Glomerular visceral epithelial cell (primary cell): ENCODE measurements around the gene MAPT.
"Not testable (repeated sequence)": the region's sequence is repeated elsewhere in the genome, so short reads cannot be mapped to it uniquely, and the experiment has no call there.

Experiments used
- DNase-seq: peaks from one replicate; pipeline ENCODE4 v3.0.0-alpha.2; 2016; ENCODE audit errors: extremely low spot score

The MAPT gene

DNA sequence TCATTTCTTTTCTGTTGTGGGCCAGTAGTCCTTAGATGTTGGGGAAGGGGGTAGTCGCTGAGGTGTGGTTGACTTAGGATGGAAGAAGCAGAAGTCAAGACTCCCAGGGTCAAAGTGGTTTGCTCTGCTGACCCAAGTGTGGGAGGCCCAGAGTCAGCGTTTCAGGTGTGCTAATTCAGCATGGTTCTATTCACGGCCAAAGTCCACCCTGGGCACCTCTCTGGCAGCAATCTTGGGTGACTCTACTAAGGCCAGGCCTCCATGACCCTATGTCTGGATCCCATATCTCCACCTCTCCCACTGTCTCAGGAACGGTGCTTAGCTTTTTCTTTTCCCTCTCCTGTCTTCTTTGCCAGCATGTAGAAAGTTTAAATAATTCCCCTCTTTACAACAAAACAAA is 32.9 kb downstream of the MAPT start:
- DNase-seq = no peak

DNA sequence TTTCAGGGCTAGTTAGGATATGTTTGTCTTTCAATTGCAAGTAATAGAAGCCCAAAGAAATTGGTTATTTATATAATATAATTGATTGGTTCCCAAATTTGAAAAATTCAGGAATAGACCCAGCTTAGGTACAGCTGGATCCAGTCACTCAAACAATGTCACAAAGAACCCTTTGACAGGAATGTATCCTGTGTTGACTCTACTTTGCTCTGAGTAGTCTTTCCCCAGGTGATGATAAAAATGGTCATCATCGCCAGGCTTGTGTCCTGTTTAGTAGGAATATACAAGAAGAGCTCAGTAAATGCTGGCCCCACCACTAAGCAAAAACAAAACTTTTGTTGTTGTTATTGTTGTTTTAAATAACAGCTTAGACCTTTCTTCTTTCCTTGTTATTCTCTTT is 35.0 kb downstream of the MAPT start:
- no peak for DNase-seq

DNA sequence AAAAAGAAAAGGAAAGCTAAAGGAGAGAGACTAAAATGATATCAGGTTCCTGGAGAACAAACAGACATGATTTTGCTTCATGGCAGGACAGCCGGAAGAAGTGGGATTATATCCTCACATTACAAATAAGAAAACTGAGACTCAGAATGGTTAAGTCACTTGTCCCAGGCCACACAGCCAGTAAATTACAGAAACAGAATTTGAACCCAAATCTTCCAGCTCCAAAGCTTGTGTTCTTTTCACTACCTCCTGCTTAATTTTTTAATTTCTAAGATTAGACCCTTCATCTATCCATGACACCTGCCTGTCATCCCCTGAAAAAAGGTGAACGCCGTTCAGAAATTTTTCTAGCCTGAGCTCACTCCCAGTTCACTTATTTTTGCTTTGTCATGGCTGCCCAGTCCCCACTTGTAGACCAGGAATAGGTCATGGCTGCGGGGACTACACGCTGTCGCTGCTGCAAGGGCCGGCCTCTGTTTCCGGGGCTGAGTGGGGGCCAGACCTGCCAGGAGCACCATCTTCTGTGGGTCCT is 36.1 kb downstream of the MAPT start:
- no peak for DNase-seq

DNA sequence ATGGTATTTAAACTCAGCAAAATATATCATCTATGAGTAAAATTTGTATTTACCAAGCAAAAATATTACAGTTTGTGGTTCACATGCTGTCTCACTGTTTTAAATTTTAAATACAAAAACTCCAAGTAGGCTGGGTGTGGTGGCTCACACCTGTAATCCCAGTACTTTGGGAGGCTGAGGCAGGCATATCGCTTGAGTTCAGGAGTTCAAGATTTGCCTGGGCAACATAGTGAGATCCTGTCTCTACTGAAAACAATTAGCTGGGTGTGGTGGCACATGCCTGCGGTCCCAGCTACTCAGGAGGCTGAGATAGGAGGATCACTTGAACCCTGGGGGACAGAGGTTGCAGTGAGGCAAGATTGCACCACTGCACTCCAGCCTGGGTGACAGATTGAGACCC is 37.3 kb downstream of the MAPT start:
- no peak for DNase-seq

DNA sequence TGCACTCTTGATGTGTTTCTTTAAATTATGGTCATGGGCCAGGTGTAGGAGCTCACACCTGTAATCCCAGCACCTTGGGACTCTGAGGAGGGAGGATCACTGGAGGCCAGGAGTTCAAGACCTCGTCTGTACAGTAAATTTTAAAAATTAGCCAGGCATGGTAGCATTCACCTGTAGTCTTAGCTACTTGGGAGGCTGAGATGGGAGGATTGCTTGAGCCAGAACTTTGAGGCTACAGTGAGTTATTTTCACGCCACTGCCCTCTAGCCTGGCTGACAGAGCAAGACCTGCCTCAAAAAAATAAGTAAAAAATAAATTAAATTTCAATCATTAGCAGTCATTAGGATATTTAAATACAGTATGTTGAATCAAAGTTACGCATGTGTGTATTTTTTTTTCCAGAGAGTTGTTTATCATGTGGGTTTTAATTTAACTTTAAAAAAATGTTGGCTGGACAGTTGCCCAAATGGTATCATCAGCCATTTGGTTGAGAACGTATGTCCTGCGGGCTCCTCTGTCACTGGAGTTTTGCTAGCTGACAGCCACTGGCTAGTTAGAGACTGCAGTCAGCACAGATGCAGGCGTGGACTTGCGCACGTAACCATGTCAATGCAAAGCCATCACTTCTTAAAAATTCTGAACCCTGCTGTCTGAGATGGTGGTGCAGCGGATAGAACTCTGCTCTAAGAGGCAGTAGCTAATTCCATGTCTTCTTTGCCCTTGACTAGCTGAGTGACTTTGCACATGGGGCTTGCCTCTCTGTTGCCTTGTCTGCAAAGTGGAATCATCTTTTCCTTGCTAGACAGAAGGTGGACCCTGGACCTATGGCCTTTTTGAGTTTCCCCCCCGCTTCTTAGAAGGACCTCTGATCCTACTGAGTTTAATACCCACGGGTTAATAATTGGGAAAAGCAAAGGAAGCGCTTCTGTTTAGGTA is 40.0 kb downstream of the MAPT start:
- no peak for DNase-seq

DNA sequence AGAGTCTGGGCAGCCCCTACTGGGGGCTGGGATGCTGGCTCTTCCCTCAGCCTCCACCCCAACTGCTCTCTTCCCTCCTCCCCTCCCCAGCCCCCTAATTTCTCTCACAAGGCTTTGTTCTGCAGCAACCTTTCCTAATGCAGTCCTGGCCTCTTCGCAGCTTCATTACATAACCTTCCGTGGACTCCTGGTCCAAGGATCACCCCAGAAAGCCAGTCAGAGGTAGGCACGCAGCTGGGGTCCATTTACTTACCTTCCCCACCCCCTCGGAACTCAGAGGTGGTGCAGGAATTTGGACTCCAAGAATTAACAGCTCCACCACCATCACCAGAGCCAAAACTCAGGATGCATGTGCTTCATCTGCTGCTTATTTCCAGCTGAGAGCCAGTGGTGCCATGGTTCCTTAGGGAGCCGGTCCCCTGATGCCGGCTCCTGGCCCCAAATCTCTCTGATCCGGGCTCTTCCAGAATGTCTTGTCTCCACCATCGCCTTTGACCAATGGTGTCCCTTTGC is 40.9 kb downstream of the MAPT start:
- DNase-seq = no peak

DNA sequence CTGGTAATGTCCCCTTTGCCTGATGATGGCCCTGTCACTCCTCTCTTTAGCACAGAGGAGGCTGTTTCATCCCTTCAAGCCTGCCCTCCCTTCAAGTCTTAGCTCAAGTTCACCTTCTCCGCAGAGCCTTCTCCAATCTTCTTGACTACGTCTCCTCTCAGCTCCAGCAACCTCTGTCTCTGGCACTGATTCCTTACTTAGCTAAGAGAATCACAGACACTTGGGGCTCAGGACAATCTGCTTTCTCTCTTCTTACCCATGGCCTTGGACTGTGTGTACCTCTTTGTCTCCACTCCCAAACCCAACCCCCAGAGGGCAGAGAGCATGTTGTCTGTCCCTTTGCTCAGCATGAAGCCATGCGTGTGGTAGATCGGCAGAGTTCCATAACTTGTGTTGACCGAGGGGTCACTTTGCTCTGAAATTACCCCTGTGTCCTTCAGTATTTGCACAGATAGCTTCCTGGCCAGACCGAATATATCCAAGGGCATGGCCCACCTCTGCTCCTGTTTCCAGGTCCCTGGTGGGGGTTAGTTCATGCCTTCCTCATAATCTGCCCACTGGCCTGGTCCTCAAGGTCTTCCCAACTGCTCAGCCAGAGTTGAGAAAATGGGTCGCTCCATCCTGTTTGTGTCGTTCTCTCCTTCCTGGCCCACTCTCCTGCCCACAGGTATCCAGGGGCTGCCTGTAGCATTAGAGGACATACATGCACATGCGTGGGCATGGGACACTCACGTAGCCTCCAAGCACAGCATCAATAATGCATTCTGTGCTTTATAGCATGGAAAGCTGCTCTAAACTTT is 41.6 kb downstream of the MAPT start:
- no peak for DNase-seq

DNA sequence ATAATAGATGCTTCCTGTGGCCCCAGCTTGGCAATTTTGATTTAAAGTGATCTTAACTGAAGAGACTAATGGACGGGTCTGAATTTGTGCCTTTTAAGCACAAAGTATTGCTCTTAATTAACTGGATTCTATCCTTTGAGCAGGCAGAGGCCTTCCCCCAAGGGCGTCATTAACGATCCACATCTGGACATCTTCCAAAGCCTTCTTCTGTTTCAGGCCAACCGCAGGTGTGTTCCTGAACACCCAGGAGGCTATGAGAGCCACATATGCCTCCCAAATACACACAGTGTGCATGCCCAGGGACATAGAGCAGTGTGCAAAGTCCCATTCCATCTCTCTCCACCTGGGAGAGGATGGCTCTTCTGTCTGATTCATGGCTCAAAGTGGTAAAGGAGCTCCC is 42.3 kb downstream of the MAPT start:
- DNase-seq = no peak

DNA sequence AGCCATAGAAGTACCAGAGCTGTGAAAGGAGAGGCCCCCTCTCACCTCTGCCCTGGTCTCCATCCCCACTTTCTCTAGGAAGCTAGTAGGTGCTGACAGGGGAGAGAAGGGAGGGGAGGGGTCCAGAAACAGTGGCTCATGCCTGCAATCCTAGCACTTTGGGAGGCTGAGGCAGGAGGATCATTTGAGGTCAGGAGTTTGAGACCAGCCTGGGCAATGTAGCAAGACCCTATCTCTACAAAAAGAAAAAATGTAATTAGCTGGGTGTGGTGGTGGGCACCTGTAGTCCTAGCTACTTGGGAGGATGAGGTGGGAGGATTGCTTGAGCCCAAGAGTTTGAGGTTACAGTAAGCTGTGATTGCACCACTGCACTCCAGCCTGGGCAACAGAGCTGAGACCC is 42.8 kb downstream of the MAPT start:
- DNase-seq = not testable (repeated sequence)

DNA sequence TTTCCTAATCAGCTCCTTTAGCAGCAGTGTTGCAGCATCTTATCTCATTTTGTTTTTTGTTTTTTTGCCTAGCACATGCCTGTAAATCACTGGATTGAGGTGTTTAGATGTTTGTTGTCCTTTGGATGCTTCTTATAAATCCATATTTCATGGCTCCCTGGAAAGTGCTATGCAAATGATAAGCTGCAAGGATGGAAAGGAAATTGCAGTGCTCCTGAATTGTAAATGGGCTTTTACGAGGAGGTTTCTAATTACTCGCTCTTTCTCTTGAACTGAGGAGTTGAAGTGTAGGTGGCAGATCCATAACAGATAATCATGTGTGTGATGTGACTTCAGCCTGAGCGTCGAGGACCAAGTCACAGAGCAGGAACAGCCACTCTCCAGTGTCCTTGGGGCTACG is 45.0 kb downstream of the MAPT start:
- no peak for DNase-seq

DNA sequence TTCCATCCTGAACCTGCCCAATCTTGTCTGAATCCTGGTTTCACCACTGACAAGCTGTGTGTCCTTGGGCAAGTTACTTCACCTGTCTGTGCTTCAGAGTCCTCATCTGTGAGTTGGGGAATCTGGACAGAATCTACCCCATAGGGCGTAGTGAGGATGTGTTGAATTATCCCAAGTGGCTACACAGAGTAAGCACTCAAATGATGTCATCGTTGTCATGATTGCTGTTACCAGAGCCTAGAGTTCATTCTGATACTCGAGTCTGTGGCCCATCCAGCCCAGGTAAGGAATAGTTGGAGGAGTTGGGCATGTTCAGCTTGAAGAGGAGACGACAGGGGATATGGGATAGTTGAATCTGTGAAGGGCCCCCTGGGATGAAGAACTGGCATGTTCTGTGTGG is 45.9 kb downstream of the MAPT start:
- no peak for DNase-seq

DNA sequence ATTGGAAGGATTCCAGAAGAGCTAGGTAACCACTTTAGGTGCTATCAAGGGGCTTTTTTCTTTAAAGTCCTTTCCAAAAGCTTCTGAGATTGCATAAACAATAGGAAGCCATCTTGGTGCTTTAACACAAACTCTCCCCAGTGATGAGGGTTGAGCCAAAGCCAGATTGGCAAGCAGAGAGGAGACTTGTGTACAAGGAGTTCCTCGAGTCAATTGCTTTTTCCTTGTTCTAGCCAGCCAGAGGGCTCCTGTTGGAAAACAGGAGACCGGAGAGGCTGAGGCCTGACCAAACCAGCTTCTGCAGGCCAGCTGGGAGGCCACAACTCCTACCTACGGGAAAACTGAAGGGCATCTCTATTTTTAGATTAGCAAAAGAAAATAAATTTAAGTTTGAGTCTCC is 46.5 kb downstream of the MAPT start:
- DNase-seq = no peak

DNA sequence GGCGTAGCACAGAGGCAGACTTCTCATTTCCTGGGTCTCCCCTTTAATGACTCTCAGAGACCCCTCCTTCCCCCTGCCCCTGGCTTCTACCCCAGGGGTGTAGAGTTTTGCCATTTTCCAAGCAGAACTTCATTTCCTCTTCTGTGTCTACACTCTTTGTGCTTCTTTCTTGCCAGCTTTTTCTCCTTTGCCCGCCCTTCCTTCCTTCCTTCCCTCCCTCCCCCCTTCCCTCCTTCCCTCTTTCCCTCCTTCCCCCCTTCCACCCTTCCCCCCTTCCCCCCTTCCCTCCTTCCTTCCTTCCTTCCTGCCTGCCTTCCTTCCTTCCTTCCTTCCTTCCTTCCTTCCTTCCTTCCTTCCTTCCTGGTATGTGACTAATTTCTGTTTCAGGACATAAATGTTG is 47.0 kb downstream of the MAPT start:
- no peak for DNase-seq

DNA sequence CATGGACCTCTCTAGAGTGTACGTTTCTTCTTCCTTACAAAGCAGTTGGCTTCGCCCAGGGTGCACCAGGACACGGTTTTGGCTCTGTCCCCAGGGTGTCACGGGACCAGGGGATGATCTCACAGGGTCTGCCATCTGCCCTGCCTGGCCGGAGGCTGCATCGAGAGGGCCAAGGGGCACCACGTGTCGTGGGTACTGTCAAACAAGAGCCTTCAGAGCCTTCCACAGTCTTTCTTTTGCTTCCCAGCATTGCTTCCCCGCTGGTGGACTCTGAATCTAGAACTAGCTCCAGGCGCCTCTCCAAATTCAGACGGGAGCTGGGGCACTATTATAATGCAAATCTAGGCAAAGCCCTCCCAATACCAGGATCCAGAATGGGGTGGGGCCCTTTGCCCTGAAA is 47.9 kb downstream of the MAPT start:
- DNase-seq = no peak

DNA sequence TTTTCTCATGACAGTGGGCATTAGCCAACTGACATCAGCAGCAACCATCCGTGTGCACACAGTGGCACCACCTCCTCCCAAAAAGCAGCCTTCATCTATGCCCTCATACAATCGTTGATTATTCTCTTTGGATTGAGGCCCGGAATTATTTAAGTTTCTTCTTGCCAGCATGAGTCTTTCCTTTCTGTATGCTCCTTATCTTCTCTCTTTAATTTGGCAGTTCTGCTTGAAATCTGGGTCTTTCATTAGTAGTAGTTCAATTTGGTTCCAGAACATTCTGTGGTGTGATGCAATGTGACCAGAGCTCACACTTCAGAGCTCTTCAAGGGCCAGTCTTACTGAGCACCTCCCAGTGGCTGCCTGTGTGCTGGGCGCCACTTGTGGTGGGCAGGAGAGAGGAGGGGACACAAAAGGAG is 52.5 kb downstream of the MAPT start:
- DNase-seq = no peak

DNA sequence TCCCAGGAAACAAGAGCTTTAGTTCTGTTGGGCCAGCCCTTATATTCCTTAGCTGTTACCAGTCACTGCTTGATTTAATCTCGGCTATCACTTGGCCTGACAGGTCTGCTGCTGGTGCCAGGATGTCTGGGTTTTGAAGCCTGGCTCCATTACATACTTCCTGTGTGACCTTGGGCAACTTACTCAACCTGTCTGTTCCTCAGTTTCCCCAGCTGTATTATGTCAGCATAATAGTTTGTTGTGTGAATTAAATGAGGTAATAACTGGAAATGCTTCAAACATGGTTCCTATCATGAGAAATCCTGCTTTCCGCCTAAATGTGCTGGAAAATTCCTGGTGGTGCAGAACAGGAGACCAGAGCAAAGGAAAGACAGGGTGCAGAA is 54.1 kb downstream of the MAPT start:
- no peak for DNase-seq

DNA sequence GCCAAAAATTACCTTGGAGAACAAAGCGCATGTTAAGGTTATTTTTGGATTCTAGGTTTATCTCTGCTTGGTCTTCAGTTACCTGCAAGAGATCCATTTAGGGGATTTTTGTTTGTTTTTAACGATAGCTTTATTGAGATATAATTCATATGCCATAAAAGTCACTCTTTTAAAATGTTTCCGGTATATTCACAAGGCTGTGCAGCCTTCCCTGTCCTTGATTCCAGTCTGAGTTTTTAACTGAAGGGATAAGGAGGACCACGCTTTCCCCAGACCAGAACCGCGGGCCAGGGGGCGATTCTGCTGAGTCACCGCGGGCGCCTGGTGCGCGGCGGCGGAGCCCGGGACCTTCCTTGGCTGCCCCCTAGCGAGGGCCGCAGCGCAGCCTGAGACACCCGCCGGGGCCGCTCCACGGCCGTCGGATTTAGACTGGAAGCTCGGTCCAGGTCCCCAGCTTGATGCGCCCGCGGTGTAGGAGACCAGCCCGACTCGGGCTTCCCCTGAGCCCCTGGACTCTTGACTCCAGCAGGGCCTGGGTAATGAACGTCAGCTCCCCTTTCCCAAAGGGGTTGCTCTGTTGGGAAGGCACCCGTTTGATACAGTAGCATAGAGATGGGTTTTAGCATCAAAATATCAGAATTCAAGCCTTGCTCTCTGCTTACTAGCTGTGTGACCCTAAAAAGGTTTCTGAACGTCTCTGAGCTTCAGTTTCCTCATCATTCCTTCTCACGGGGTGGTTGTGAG is 54.7 kb downstream of the MAPT start:
- peak; percentile 48 for DNase-seq

DNA sequence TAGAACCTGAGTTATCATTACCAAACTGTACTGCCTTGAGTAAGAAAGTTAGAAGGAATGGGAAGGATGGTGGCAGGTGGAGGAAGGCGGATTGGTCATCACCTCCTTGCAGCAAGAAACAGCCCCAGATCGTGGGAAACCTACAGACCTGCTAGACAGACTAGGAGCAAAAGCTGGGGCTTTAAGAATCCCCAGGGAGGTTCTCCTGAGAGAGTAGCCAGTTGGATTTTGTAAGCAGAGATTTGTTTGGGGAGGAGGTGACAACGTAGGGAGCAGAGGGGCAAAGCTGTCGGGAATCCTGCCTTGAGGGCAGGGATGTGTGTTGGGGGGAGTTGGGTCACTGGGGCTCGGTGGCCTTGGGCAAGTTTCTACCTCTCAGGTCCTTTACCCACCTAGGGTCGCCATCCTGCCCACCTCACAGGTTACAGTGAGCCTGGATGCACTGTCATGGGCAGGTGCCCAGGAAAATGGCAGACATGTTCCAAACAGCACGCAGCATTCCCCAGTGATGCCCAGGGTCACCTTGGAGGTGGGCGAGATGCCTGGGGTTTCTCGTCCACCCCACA is 55.5 kb downstream of the MAPT start:
- no peak for DNase-seq

DNA sequence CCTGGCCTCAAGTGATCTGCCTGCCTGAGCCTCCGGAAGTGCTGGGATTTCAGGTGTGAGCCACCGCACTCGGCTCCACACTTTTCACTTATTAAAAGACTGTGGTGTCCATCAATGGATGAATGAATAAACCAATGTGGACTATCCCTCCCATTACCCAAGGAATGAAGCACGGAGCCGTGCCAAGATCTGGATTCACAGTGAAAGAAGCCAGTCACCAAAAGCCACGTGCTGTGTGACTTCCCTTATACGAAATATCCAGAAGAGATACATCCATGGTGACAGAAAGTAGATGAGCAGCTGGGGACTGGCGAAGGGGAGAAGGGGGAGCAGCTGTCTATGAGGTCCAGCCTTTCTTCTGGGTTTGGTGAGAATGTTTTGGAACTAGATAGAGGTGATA is 56.5 kb downstream of the MAPT start:
- no peak for DNase-seq

DNA sequence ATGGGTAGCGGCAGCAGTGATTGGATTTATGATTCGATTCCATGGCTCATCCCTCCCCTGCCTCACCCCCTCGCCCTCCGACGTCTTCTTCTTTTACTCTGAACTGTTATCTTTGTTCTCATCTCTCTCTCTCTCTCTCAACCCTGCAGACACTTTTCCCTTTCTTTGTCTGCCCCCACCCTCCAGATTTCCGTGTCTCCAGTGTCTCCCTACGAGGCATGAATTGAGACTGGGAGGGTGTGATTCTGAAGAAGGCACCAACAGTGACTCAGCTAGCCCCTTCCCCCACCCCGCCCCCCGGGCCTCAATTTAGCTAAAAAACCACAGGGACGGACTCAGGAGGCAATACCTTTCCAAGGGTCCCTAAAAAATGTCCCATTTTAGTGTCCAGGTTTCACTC is 57.0 kb downstream of the MAPT start:
- no peak for DNase-seq

DNA sequence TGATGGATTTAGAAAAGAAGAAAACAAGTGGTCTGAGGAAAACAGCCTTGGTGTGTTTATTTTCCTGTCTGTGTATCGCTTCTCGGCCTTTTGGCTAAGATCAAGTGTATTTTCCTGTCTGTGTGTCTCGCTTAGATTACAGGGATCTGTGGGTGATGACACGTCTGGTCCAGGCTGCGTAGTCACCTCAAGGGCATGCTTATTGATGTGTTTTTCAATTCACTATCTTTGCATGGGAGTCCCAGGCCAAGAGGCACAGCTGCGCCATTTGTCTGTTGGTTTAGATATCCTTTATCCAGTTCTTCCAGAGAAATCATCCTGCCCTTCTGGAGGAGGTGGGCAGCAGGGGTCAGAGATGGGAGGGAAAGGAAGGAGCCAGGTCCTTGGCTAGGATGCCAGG is 57.6 kb downstream of the MAPT start:
- no peak for DNase-seq
